PC-3 (cell line): ENCODE results near the gene PCDHGC4.

Experiments used
- EZH2 ChIP-seq: fragments of 300-600 bp; sonication (generic); IDR thresholded peaks from one replicate; pipeline ENCODE4 v1.6.1; 2017; ENCODE audit warnings: antibody characterized with exemption, mild to moderate bottlenecking, low read length; ENCODE audit not compliant: unreplicated experiment
- EZH2phosphoT487 ChIP-seq: fragments of 300-600 bp; sonication (generic); IDR thresholded peaks from 2 replicates; pipeline ENCODE4 v1.6.1; 2018; ENCODE audit warnings: mild to moderate bottlenecking, antibody characterized with exemption, low read length, borderline replicate concordance
- TF ChIP-seq, protein P1 (sequence below): fragments of 300-600 bp; sonication (generic); conservative IDR thresholded peaks from 2 replicates; pipeline ENCODE4 v1.5.1; 2017; ENCODE audit warnings: antibody characterized with exemption, low read depth, mild to moderate bottlenecking, low read length

DNA sequence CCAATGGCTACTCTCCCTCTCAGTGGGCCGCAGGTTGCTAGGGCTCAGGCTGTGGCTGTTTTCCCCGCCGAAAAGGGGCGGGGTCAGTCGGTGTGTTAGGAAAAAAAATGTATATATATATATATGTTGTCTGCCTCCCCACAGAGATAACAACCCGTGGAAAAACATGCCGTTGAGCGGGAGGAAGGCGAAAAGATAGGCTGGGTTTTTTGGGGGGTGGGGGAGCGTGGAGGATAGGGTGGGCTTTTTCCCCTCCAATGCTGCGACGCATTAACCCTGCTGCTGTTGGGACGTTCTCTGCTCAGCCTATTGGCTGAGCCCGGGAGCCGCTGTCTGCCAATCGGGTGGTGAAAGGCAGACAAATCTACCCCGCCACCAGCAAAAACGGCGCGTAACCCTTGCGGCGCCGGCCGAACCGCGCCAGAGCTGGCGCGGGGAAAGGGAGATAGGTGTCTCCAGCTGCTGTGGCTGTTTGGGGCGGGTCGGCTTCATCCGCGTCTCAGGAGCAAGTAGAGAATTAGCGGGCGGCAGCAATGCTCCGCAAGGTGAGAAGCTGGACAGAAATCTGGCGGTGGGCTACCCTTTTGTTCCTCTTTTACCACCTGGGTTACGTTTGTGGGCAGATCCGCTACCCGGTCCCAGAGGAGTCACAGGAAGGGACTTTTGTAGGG, at the start of gene PCDHGC4:
- TF ChIP-seq, protein P1, sequence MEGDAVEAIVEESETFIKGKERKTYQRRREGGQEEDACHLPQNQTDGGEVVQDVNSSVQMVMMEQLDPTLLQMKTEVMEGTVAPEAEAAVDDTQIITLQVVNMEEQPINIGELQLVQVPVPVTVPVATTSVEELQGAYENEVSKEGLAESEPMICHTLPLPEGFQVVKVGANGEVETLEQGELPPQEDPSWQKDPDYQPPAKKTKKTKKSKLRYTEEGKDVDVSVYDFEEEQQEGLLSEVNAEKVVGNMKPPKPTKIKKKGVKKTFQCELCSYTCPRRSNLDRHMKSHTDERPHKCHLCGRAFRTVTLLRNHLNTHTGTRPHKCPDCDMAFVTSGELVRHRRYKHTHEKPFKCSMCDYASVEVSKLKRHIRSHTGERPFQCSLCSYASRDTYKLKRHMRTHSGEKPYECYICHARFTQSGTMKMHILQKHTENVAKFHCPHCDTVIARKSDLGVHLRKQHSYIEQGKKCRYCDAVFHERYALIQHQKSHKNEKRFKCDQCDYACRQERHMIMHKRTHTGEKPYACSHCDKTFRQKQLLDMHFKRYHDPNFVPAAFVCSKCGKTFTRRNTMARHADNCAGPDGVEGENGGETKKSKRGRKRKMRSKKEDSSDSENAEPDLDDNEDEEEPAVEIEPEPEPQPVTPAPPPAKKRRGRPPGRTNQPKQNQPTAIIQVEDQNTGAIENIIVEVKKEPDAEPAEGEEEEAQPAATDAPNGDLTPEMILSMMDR = no peak
- TF ChIP-seq EZH2phosphoT487 (no peak), EZH2 (no peak)
